GM12878 (cell line): ENCODE measurements around the gene LDB2. TPM values are rescaled to one million over a fixed set of nuclear protein-coding genes. Genes with fewer than 3 reads are reported as not detected.

Experiments used
- ATAC-seq: fragments of 200-7000 bp; cut with Tn5 transposase; 3 replicates; pipeline ENCODE4 v1.9.1; 2020; ENCODE audit warnings: mild to moderate bottlenecking, moderate library complexity
- BruUV-seq: library from RNA; stranded (reverse); fragments of 400-500 nt; replicated peaks from 2 replicates; lab custom pipeline; 2021; lab: Mats Ljungman, UMichigan
- CTCF ChIA-PET: fragments of 300-600 bp; sonication (Branson Sonifier 250); formaldehyde crosslinking; extraction: SDS; loops from one replicate; lab custom pipeline; 2021; ENCODE audit warnings: inconsistent platforms; lab: Yijun Ruan, JAX
- POLR2A ChIA-PET: fragments of 350-600 bp; formaldehyde crosslinking; extraction: SDS; loops from one replicate; lab custom pipeline; 2021; ENCODE audit warnings: inconsistent platforms; lab: Charles Lee
- RAD21 ChIA-PET: fragments of 300-600 bp; sonication (Branson Sonifier 250); formaldehyde crosslinking; loops from one replicate; lab custom pipeline; 2023; ENCODE audit warnings: antibody characterized with exemption; ENCODE audit not compliant: unreplicated experiment; lab: Charles Lee
- SMC1A ChIA-PET: fragments of 300-600 bp; sonication (Branson Sonifier 250); formaldehyde crosslinking; loops from one replicate; lab custom pipeline; 2023; ENCODE audit not compliant: unreplicated experiment, uncharacterized antibody; lab: Charles Lee
- DNase-seq: peaks from one replicate; pipeline ENCODE4 v3.0.0-alpha.2; 2011; ENCODE audit warnings: low read depth, low spot score
- FAIRE-seq: peaks from 3 replicates; lab custom pipeline; 2011; peaks lifted over from hg19 to GRCh38; lab: Jason Lieb, UNC
- H2AFZ ChIP-seq: 2 replicates; pipeline ENCODE4 v1.6.0; 2011; ENCODE audit warnings: low read depth, low read length, control low read depth; ENCODE audit not compliant: control insufficient read depth
- H3K27ac ChIP-seq: 2 replicates; pipeline ENCODE4 v1.5.1; 2011; ENCODE audit warnings: control low read depth; ENCODE audit not compliant: control insufficient read depth, insufficient read depth
- H3K27me3 ChIP-seq, 2 experiments: replicated peaks in 1 of 2; 2 replicates each; pipeline versions ENCODE4 v1.6.0 to v1.6.1; 2011; ENCODE audit warnings: low read length in 1 of 2; ENCODE audit not compliant: control insufficient read depth in 2 of 2, insufficient read depth in 2 of 2
- H3K36me3 ChIP-seq, 2 experiments: 2 replicates each; pipeline ENCODE4 v1.5.1; 2011; ENCODE audit warnings: low read length in 1 of 2; ENCODE audit not compliant: control insufficient read depth in 2 of 2, insufficient read depth in 2 of 2
- H3K4me1 ChIP-seq: 2 replicates; pipeline ENCODE4 v1.6.1; 2011; ENCODE audit warnings: mild to moderate bottlenecking, low read length, moderate library complexity, mixed read lengths; ENCODE audit not compliant: control insufficient read depth, insufficient read depth
- H3K4me2 ChIP-seq: 2 replicates; pipeline ENCODE4 v1.6.0; 2011; ENCODE audit warnings: control low read depth; ENCODE audit not compliant: control insufficient read depth, insufficient read depth
- H3K4me3 ChIP-seq: fragments of 200-600 bp; sonication (generic); 2 replicates; pipeline ENCODE4 v1.5.1; 2016
- H3K79me2 ChIP-seq: 2 replicates; pipeline ENCODE4 v1.6.0; 2011; ENCODE audit warnings: low read length; ENCODE audit not compliant: control insufficient read depth, insufficient read depth
- H3K9ac ChIP-seq: 2 replicates; pipeline ENCODE4 v1.8.0; 2011; ENCODE audit warnings: low read length, control low read depth, mixed read lengths; ENCODE audit not compliant: control insufficient read depth, insufficient read depth
- H3K9me3 ChIP-seq: replicated peaks from 3 replicates; pipeline ENCODE4 v1.5.1; 2011; ENCODE audit warnings: mild to moderate bottlenecking, low read length; ENCODE audit not compliant: control insufficient read depth, insufficient read depth
- H4K20me1 ChIP-seq: 2 replicates; pipeline ENCODE4 v1.6.0; 2011; ENCODE audit not compliant: control insufficient read depth, insufficient read depth
- BCL3 ChIP-seq: IDR thresholded peaks from 2 replicates; pipeline ENCODE4 v1.6.1; 2011; ENCODE audit warnings: borderline replicate concordance, low read depth, mild to moderate bottlenecking, moderate library complexity, low read length; ENCODE audit not compliant: insufficient read depth, poor library complexity, severe bottlenecking
- HCFC1 ChIP-seq: fragments of 150-350 bp; IDR thresholded peaks from 2 replicates; pipeline ENCODE4 v1.6.1; 2014; ENCODE audit warnings: low read length
- MEF2B ChIP-seq: fragments of 450-650 bp; IDR thresholded peaks from 2 replicates; pipeline ENCODE4 v1.6.1; 2018; ENCODE audit warnings: mild to moderate bottlenecking, moderate library complexity; ENCODE audit not compliant: partially characterized antibody, poor library complexity, severe bottlenecking
- MLLT1 ChIP-seq: fragments of 450-650 bp; IDR thresholded peaks from 2 replicates; pipeline ENCODE4 v1.6.1; 2016; ENCODE audit warnings: mild to moderate bottlenecking
- NFIC ChIP-seq: IDR thresholded peaks from 2 replicates; pipeline ENCODE4 v1.6.1; 2012; ENCODE audit warnings: low read depth, mild to moderate bottlenecking, inconsistent platforms, low read length, moderate library complexity
- POLR2A ChIP-seq: IDR thresholded peaks from 2 replicates; pipeline ENCODE4 v1.6.1; 2011; ENCODE audit warnings: low read depth, mild to moderate bottlenecking, low read length
- RBBP5 ChIP-seq: fragments of 200-600 bp; sonication (generic); conservative IDR thresholded peaks from 2 replicates; pipeline ENCODE4 v1.6.1; 2016
- SIX5 ChIP-seq: IDR thresholded peaks from 2 replicates; pipeline ENCODE4 v1.6.1; 2011; ENCODE audit warnings: mild to moderate bottlenecking, low read depth, low read length, moderate library complexity; ENCODE audit not compliant: severe bottlenecking
- SMAD1 ChIP-seq: fragments of 450-650 bp; IDR thresholded peaks from 2 replicates; pipeline ENCODE4 v1.6.1; 2018; ENCODE audit warnings: mild to moderate bottlenecking, low read depth; ENCODE audit not compliant: partially characterized antibody
- YY1 ChIP-seq: IDR thresholded peaks from 2 replicates; pipeline ENCODE4 v1.6.1; 2011; ENCODE audit warnings: low read depth, mild to moderate bottlenecking, low read length
- WGBS: methylation state at CpG from one replicate; pipeline ENCODE4 v1.1.6; 2016; ENCODE audit warnings: low lambda C conversion rate; ENCODE audit not compliant: insufficient replicate concordance, insufficient coverage; ENCODE audit errors: missing lambda C conversion rate; 5-methylcytosine and 5-hydroxymethylcytosine counted together
- in situ Hi-C: fragments of 300-500 bp; cut with MboI; formaldehyde crosslinking; loops from 9 replicates; pipeline ENCODE4 v1.14.3; 2018; ENCODE audit warnings: mixed read lengths
- intact Hi-C: fragments of 100-400 bp; cut with micrococcal nuclease; formaldehyde crosslinking; loops from one replicate; pipeline ENCODE4 v1.14.2; 2022; ENCODE audit not compliant: unreplicated experiment
- polyA plus RNA-seq, 11 experiments: library from polyadenylated mRNA; depleted of rRNA in 4 of 11; unstranded in 6 of 11; stranded (reverse) in 5 of 11; fragments of >200 nt; fragmentation: Nextera tagmentation in 4 of 11; fragmentation: Illumina TruSeq in 1 of 11; extraction: Ambion mirVana in 4 of 11; extraction: Trizol in 1 of 11; gene quantifications; 1 replicate in 1 of 11; 2 replicates in 10 of 11; pipeline versions ENCODE4 v1.2.1 to v1.2.3, GENCODE V29; 2011 to 2016; ENCODE audit warnings: inconsistent platforms in 2 of 11, missing spikeins in 2 of 11, low read depth in 1 of 11
- total RNA-seq, 4 experiments: library from RNA; depleted of rRNA in 3 of 4; stranded (reverse); fragments of >200 nt in 3 of 4; fragmentation: Illumina TruSeq in 1 of 4; extraction: Trizol in 1 of 4; gene quantifications; 2 replicates each; pipeline versions ENCODE4 v1.2.1 to v1.2.3, GENCODE V29; 2013 to 2021

The LDB2 gene
- total and polyA plus RNA-seq, 10 of the 15 experiments (the other 5 are each of a cell fraction or from before 2014, with no cell fraction given) = 0.15 TPM; not detected in 9

- CTCF ChIA-PET = no interaction called here
- Histone ChIP-seq H3K4me1 (no peaks in the 10 kb centered on the region), H3K9me3 (no peaks in the 10 kb centered on the region), H3K27me3 (no peaks in the 10 kb centered on the region), H3K4me3 (no peak overlapping the region), H2AFZ (no peak overlapping the region), H3K9ac (no peak overlapping the region), H4K20me1 (no peaks in the 10 kb centered on the region), H3K27ac (no peak overlapping the region), H3K4me2 (no peak overlapping the region), H3K36me3 (no peaks in the 10 kb centered on the region), H3K79me2 (no peaks in the 10 kb centered on the region)
- BruUV-seq = no TSS peak
- intact Hi-C loops = no loop called here
- WGBS = 4% methylated on average over 4 of the region's 5 CpGs
- SMC1A ChIA-PET = no interaction called here
- in situ Hi-C loops = no loop called here
- FAIRE-seq (no peak), ATAC-seq (no peak), DNase-seq (no peak)
- POLR2A ChIA-PET = no interaction called here
- no peak for TF ChIP-seq BCL3
- no peak for TF ChIP-seq MEF2B
- no peak for TF ChIP-seq RBBP5
- no peak for TF ChIP-seq NFIC
- no peak for TF ChIP-seq HCFC1
- TF ChIP-seq YY1 = no peak
- TF ChIP-seq MLLT1 = no peak
- no peak for TF ChIP-seq POLR2A
- TF ChIP-seq SMAD1 = no peak
- TF ChIP-seq SIX5 = no peak
- RAD21 ChIA-PET = no interaction called here
These were observed 381.5 kb downstream of the LDB2 start for GRCh38 chr4:16516796-16517439.
